Activated CD4-positive, alpha-beta T cell treated with anti-CD3 and anti-CD28 coated beads, Interleukin-2, amount 10 ng/mL, durations not matched to agents 24 days and 14 days (primary cell): ENCODE results near the gene SEC16B. TPM values are rescaled to one million over a fixed set of nuclear protein-coding genes. Genes with fewer than 3 reads are reported as not detected.

Experiments
- DNase-seq: peaks from one replicate; pipeline ENCODE4 v3.0.0; 2022
- H3K27ac Mint-ChIP-seq: one replicate; pipeline ENCODE4 v1.8.0; 2022; ENCODE audit warnings: mild to moderate bottlenecking, mixed read lengths
- H3K27me3 Mint-ChIP-seq: one replicate; pipeline ENCODE4 v1.8.0; 2022; ENCODE audit warnings: mixed read lengths
- H3K36me3 Mint-ChIP-seq: one replicate; pipeline ENCODE4 v1.8.0; 2022; ENCODE audit warnings: low read depth, mild to moderate bottlenecking, mixed read lengths
- H3K4me1 Mint-ChIP-seq: one replicate; pipeline ENCODE4 v1.8.0; 2021; ENCODE audit warnings: mixed read lengths
- H3K4me3 Mint-ChIP-seq: one replicate; pipeline ENCODE4 v1.8.0; 2022; ENCODE audit warnings: mild to moderate bottlenecking, moderate library complexity, mixed read lengths
- H3K9me3 Mint-ChIP-seq: one replicate; pipeline ENCODE4 v1.8.0; 2021; ENCODE audit warnings: mixed read lengths
- intact Hi-C: fragments of 100-400 bp; cut with micrococcal nuclease; formaldehyde crosslinking; loops from one replicate; pipeline ENCODE4 v1.15.1; 2023
- total RNA-seq: library from RNA; stranded (reverse); gene quantifications from 2 replicates; pipeline ENCODE4 v1.2.3, GENCODE V29; 2022

The SEC16B gene
- total RNA-seq, 1 donor from 2014 or later, result not detected

- intact Hi-C loops, result no loop called here
- Mint-ChIP-seq H3K4me3 (no peak overlapping the region), H3K9me3 (peaks cover 6% of the 10 kb centered on the region), H3K4me1 (no peaks in the 10 kb centered on the region), H3K36me3 (no peaks in the 10 kb centered on the region), H3K27me3 (no peaks in the 10 kb centered on the region), H3K27ac (no peak overlapping the region)
- no peak for DNase-seq
Observed at GRCh38 chr1:177984761-177985160, 14.9 kb upstream of the SEC16B start.

DNA sequence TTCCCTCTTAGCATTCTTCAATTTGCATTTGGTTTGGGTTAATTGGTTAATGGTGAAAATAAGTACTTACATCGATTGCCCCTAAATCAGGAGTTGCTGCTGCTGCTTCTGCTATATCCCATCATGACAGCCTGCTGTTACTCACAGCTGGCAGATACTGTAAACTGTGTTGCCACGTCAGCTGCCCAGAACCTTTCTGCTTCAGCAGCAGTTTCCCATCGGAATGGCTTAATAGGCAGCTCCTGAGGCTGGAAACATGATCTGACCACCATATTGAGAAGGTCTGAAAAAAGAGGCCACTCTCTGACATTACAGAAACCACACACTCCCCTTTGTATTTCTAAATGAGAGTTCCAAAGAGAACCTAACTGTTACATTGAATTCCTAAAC, 14.3 kb upstream of the SEC16B start:
- no peak for DNase-seq
- no peak overlapping the region for H3K4me3 Mint-ChIP-seq
- intact Hi-C loops, result no loop called here
- H3K27ac Mint-ChIP-seq, result no peak overlapping the region
- no peaks in the 10 kb centered on the region for H3K27me3 Mint-ChIP-seq
- H3K9me3 Mint-ChIP-seq, result peaks cover 3% of the 10 kb centered on the region
- no peaks in the 10 kb centered on the region for H3K4me1 Mint-ChIP-seq
- H3K36me3 Mint-ChIP-seq, result no peaks in the 10 kb centered on the region

DNA sequence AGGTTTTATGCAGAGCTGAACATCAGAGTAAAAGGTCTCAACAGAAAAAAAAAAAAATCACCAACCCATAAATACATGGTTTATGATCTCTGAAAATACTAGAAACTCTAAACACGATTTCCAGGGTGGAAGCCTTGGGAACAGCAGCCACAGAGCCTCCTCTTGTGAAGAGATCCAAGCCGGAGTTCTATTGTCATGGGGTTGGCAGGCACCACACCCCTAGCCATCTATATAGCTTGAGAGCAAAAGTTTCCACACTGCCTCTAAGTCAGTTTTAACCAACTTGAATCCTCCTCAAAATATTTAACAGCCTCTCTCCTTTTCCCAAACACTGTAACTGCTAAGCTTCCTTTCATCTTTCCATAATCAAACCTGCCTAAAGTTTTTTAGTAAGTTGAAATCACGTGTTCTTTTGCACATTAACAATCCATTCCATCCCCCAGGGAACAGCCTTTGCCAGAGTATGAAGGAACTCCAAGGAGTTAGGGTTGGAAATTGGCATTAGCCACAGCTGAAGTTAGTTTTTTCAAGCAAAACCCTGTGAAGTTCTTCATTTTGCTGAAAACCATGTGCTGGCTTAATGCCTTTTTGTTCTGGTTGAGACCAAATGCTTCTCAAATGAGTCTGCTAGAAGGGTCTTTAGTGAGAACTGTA, 13.8 kb upstream of the SEC16B start:
- H3K4me3 Mint-ChIP-seq, result no peak overlapping the region
- H3K4me1 Mint-ChIP-seq, result no peaks in the 10 kb centered on the region
- H3K9me3 Mint-ChIP-seq, result peaks cover 3% of the 10 kb centered on the region
- H3K36me3 Mint-ChIP-seq, result no peaks in the 10 kb centered on the region
- intact Hi-C loops, result no loop called here
- no peak overlapping the region for H3K27ac Mint-ChIP-seq
- DNase-seq, result no peak
- H3K27me3 Mint-ChIP-seq, result no peaks in the 10 kb centered on the region

GRCh38 chr1:177983077-177983476, 13.2 kb upstream of the SEC16B start:
- Mint-ChIP-seq H3K9me3 (peaks cover 3% of the 10 kb centered on the region), H3K27me3 (no peaks in the 10 kb centered on the region)

GRCh38 chr1:177981200-177981599, 11.3 kb upstream of the SEC16B start:
- H3K9me3 Mint-ChIP-seq, result peaks cover 3% of the 10 kb centered on the region
- intact Hi-C loops, result no loop called here
- DNase-seq, result no peak
- H3K27ac Mint-ChIP-seq, result no peak overlapping the region
- no peaks in the 10 kb centered on the region for H3K4me1 Mint-ChIP-seq
- H3K36me3 Mint-ChIP-seq, result no peaks in the 10 kb centered on the region
- no peaks in the 10 kb centered on the region for H3K27me3 Mint-ChIP-seq
- H3K4me3 Mint-ChIP-seq, result no peak overlapping the region

More at GRCh38 chr1:177983077-177983476, 13.2 kb upstream of the SEC16B start:
- Mint-ChIP-seq H3K36me3 (no peaks in the 10 kb centered on the region), H3K4me1 (no peaks in the 10 kb centered on the region), H3K27ac (no peak overlapping the region), H3K4me3 (no peak overlapping the region)
- no peak for DNase-seq
- intact Hi-C loops, result no loop called here

DNA sequence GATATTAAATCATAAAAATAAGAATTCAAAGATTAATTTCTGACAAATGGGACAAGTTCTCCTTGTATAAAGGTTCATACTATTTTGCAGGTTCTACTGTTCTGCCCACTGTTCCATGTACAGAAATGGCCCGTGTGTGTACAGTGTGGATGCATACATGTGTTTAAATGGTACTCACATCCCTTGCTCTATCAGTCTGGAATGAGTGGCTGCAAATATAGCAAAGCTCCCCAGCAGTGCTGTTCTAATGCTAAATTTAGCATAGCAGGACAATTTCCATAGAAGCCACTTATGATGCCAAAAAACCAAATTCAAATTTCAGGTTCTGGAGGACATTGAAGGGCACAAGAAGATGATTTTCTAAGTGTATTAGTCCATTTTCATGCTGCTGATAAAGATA, 9.4 kb upstream of the SEC16B start:
- intact Hi-C loops, result no loop called here
- Mint-ChIP-seq H3K9me3 (peaks cover 2% of the 10 kb centered on the region), H3K27ac (no peak overlapping the region)

DNA sequence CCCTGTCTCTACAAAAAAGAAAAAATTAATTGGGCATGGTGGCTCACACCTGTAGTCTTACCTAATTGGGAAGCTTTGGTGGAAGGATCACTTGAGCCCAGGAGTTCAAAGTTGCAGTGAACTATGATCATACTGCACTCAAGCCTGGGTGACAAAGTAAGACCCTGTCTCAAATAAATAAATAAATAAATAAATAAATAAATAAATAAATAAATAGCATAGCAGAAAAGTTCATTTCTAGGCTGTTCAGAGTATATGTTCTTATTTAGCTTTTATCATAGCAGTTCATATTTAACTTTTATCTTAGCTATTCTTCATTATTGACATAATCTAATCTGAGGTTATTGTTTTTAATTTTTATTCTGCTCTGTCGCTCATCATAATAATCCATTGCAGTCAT, 8.7 kb upstream of the SEC16B start:
- DNase-seq, result no peak
- intact Hi-C loops, result no loop called here
- Mint-ChIP-seq H3K9me3 (no peaks in the 10 kb centered on the region), H3K27me3 (no peaks in the 10 kb centered on the region), H3K27ac (no peak overlapping the region), H3K36me3 (no peaks in the 10 kb centered on the region), H3K4me3 (no peak overlapping the region), H3K4me1 (no peaks in the 10 kb centered on the region)

More for the DNA sequence above, 9.4 kb upstream of the SEC16B start:
- H3K4me1 Mint-ChIP-seq, result no peaks in the 10 kb centered on the region
- no peaks in the 10 kb centered on the region for H3K36me3 Mint-ChIP-seq
- no peaks in the 10 kb centered on the region for H3K27me3 Mint-ChIP-seq
- H3K4me3 Mint-ChIP-seq, result no peak overlapping the region
- DNase-seq, result no peak

GRCh38 chr1:177977141-177977540, 7.3 kb upstream of the SEC16B start:
- no peak for DNase-seq
- Mint-ChIP-seq H3K36me3 (no peaks in the 10 kb centered on the region), H3K27me3 (no peaks in the 10 kb centered on the region), H3K27ac (no peak overlapping the region), H3K9me3 (no peaks in the 10 kb centered on the region), H3K4me3 (no peak overlapping the region), H3K4me1 (no peaks in the 10 kb centered on the region)
- intact Hi-C loops, result no loop called here

DNA sequence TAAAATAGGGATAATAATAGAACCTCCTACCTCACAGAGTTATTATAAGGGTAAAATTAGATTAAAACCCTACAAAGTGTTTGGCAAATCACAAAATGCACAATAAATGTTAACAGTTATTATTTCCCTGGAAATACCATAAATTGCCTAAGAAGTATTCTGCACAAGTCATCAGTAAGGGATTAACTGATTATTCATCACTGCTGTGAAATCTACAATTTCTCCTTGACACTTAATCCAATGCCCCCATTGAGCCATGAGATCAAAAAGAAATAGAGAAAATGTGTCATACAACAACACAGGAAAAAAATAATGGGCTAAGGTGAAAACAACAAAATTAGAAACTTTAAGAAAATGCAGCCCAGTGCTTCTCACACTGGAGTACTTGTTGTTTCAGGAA, 6.7 kb upstream of the SEC16B start:
- Mint-ChIP-seq H3K36me3 (no peaks in the 10 kb centered on the region), H3K4me1 (no peaks in the 10 kb centered on the region), H3K9me3 (no peaks in the 10 kb centered on the region), H3K4me3 (no peak overlapping the region), H3K27ac (no peak overlapping the region), H3K27me3 (no peaks in the 10 kb centered on the region)
- intact Hi-C loops, result no loop called here
- no peak for DNase-seq

DNA sequence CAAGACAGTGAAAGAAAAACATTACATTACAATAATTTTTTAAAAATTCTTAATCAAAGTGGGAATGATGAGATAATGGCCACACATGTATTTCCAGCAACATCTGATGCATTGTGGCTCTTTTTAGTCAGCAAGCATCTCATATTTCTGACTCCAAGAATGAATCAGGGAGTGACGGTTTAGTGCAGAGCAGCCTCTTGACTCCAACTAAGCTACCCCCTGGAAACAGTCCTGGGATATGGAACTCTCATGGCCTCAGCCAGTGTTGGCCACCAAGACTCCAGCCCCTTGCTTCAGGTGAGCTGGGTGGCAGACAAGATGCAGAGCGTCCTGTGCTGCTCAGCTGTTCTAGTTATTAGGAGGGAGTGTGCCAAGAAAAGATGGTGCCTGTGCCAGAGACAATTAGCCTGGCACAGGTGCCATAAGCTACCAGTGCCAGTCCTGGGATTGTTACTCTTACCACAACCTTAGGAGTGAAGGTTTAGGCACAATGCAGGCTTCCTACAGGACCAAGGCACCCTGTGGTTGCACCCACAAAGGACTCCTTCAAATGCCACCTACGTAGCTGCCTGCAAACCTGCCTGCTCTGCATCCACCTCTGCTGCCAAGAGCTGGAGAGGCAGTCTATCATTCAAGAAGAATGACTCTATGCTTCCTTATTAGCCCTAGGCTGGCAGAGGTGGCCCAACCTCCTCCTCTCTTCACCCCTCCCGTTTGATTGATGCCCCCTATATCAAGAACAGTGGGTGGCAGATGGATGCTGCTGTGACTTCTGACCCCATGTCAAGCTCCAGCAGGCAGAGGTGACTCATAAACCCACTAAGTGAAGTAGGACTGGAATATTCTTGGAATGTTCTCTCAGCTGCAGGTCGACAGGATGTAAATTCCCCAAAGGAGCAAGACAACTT, 6.0 kb upstream of the SEC16B start:
- intact Hi-C loops, result no loop called here
- Mint-ChIP-seq H3K27ac (no peak overlapping the region), H3K4me3 (no peak overlapping the region), H3K4me1 (no peaks in the 10 kb centered on the region), H3K9me3 (no peaks in the 10 kb centered on the region), H3K36me3 (no peaks in the 10 kb centered on the region), H3K27me3 (no peaks in the 10 kb centered on the region)
- DNase-seq, result no peak

DNA sequence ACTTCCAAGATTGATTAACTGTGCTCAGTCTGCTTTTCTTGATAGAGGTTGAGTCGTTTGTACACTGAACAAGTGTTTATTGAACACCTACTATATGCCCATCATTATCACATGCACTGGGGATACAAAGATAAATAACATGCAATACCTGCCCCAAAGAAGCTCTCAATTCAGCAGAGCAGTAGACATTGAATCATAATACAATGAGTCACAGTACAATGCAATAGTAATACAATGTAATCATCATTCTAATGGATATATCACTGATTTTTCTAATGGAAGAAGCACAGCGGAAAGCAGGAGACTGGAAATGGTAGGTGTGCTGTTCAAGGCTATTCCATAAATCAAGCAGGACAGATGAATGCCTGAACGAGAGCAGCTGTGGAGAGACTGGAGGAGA, 3.7 kb upstream of the SEC16B start:
- H3K27ac Mint-ChIP-seq, result no peak overlapping the region
- H3K4me3 Mint-ChIP-seq, result no peak overlapping the region
- no peaks in the 10 kb centered on the region for H3K36me3 Mint-ChIP-seq
- intact Hi-C loops, result no loop called here
- H3K4me1 Mint-ChIP-seq, result no peaks in the 10 kb centered on the region
- H3K27me3 Mint-ChIP-seq, result no peaks in the 10 kb centered on the region
- no peaks in the 10 kb centered on the region for H3K9me3 Mint-ChIP-seq
- no peak for DNase-seq

DNA sequence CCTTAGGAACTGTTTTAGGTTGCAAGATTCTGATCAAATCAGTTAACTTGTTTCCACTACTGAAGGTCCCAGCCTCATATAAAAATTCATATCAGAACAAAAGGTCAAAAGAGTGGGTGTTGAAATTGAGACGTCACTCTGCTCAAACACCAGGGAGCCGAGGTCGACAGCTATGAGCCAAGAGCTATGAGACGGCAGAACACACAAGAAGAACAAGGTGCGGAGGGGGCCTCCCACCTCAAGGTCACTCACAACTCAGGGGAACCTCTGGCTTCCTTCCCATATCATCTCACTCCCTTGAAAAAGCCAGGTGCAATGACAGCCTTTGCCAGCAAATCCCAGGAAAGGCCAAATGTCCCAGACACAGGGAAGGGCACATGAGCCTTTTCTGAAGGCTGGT, 749 bp downstream of the SEC16B start:
- Mint-ChIP-seq H3K27me3 (no peaks in the 10 kb centered on the region), H3K4me3 (no peak overlapping the region), H3K27ac (no peak overlapping the region), H3K9me3 (no peaks in the 10 kb centered on the region), H3K36me3 (no peaks in the 10 kb centered on the region), H3K4me1 (no peaks in the 10 kb centered on the region)
- DNase-seq, result no peak
- intact Hi-C loops, result no loop called here

GRCh38 chr1:177966199-177966598, 3.7 kb downstream of the SEC16B start:
- no peaks in the 10 kb centered on the region for H3K36me3 Mint-ChIP-seq
- H3K4me1 Mint-ChIP-seq, result no peaks in the 10 kb centered on the region
- no peak overlapping the region for H3K27ac Mint-ChIP-seq
- intact Hi-C loops, result no loop called here
- no peaks in the 10 kb centered on the region for H3K27me3 Mint-ChIP-seq
- H3K4me3 Mint-ChIP-seq, result no peak overlapping the region
- no peak for DNase-seq
- H3K9me3 Mint-ChIP-seq, result no peaks in the 10 kb centered on the region

GRCh38 chr1:177965293-177965692, 4.6 kb downstream of the SEC16B start:
- DNase-seq, result no peak
- intact Hi-C loops, result no loop called here
- Mint-ChIP-seq H3K36me3 (no peaks in the 10 kb centered on the region), H3K4me1 (no peaks in the 10 kb centered on the region), H3K9me3 (no peaks in the 10 kb centered on the region), H3K27me3 (no peaks in the 10 kb centered on the region), H3K4me3 (no peak overlapping the region), H3K27ac (no peak overlapping the region)
